Measurements from ENCODE around the gene TOP3A.

The TOP3A gene

GRCh38 chr17:18224053-18224386 is 90.8 kb downstream of the TOP3A start:
- H3K27ac ChIP-seq (ENCODE audit: poor library complexity, severe bottlenecking): no peak overlapping the region
- DNase-seq (ENCODE audit: low spot score) (no peak), ATAC-seq (ENCODE audit: low read depth) (no peak)
- no peaks in the 10 kb centered on the region for H3K4me1 ChIP-seq (ENCODE audit: insufficient read depth, poor library complexity, severe bottlenecking)
- H3K36me3 ChIP-seq (ENCODE audit: low read depth): no peaks in the 10 kb centered on the region
- no peak overlapping the region for H3K4me3 ChIP-seq (ENCODE audit: severe bottlenecking)
- no peaks in the 10 kb centered on the region for H3K27me3 ChIP-seq (ENCODE audit: insufficient read depth, poor library complexity, severe bottlenecking)
- TF ChIP-seq CTCF (IDR thresholded peaks at IDR 0.05; ENCODE audit: poor library complexity, severe bottlenecking): no peak
- no peaks in the 10 kb centered on the region for H3K9me3 ChIP-seq (ENCODE audit: severe bottlenecking)

All from RWPE2 (cell line).